Upper lobe of left lung (tissue), 6 donors: ENCODE data around the gene CTNNAL1. TPM values are rescaled to one million over a fixed set of nuclear protein-coding genes. Genes with fewer than 3 reads are reported as not detected.
"Not testable (repeated sequence)": the region's sequence is repeated elsewhere in the genome, so short reads cannot be mapped to it uniquely, and the experiment has no call there.

ENCODE experiments used
- ATAC-seq, 2 donors: fragments of 200-7000 bp; cut with Tn5 transposase; one replicate each; pipeline ENCODE4 v1.9.1; 2022; ENCODE audit warnings: mild to moderate bottlenecking in 2 of 2, moderate library complexity in 2 of 2; ENCODE audit not compliant: low FRiP score in 2 of 2
- DNase-seq, 2 donors: peaks; one replicate each; pipeline ENCODE4 v3.0.0-alpha.2; 2019 to 2020
- H3K27ac ChIP-seq, 4 donors: fragments of 200-600 bp; sonication (generic); one replicate each; pipeline ENCODE4 v1.5.1; 2016 to 2019
- H3K27me3 ChIP-seq, 4 donors: fragments of 200-600 bp; sonication (generic); one replicate each; pipeline ENCODE4 v1.5.1; 2017 to 2019
- H3K36me3 ChIP-seq, 4 donors: fragments of 200-600 bp; sonication (generic); one replicate each; pipeline ENCODE4 v1.5.1; 2016 to 2019
- H3K4me1 ChIP-seq, 4 donors: fragments of 200-600 bp; sonication (generic); one replicate each; pipeline ENCODE4 v1.5.1; 2018 to 2019
- H3K4me3 ChIP-seq, 4 donors: fragments of 200-600 bp; sonication (generic); one replicate each; pipeline ENCODE4 v1.5.1; 2017 to 2019; ENCODE audit warnings: mild to moderate bottlenecking in 2 of 4, moderate library complexity in 1 of 4
- H3K9me3 ChIP-seq, 4 donors: fragments of 200-600 bp; sonication (generic); one replicate each; pipeline ENCODE4 v1.5.1; 2018 to 2019
- EP300 ChIP-seq, 4 donors: sonication (generic); formaldehyde crosslinking; IDR thresholded peaks; one replicate each; pipeline ENCODE4 v1.5.1; 2017; ENCODE audit warnings: antibody characterized with exemption in 4 of 4, control low read depth in 2 of 4
- POLR2A ChIP-seq, 4 donors: fragments of 450-650 bp; IDR thresholded peaks; one replicate each; pipeline ENCODE4 v1.5.1; 2016 to 2017; ENCODE audit warnings: antibody characterized with exemption in 4 of 4, mild to moderate bottlenecking in 2 of 4
- POLR2AphosphoS5 ChIP-seq, 2 donors: sonication (generic); formaldehyde crosslinking; IDR thresholded peaks; one replicate each; pipeline ENCODE4 v1.5.1; 2017; ENCODE audit warnings: antibody characterized with exemption in 2 of 2
- WGBS, 2 donors: methylation state at CpG; one replicate each; pipeline ENCODE4 v1.1.5; 2017 to 2018; 5-methylcytosine and 5-hydroxymethylcytosine counted together
- total RNA-seq, 6 donors: library from RNA; depleted of rRNA in 4 of 6; stranded (reverse); fragments of >200 nt in 4 of 6; gene quantifications; one replicate each; pipeline versions ENCODE4 v1.1.0 to v1.2.1, GENCODE V29; 2016 to 2021
- TF ChIP-seq, protein P1 (sequence below), 6 experiments: fragments of 450-650 bp in 4 of 6; fragments of 200-600 bp in 2 of 6; sonication (generic) in 2 of 6; IDR thresholded peaks; one replicate each; pipeline ENCODE4 v1.5.1; 2016 to 2019; ENCODE audit warnings: antibody characterized with exemption in 6 of 6
- donor health status: DM: no; HTN: no; CAD: no; lungs with moderate emphysema.
- donor health status: DM: no; HTN: yes; CAD: no; lungs with severe emphysema.

The CTNNAL1 gene
- total RNA-seq, 6 donors from 2014 or later: 10.5 to 59.6 (median 25.9) TPM

- Histone ChIP-seq H3K27ac (peak overlapping the region; percentile 90 to 96 (median 92)), H3K9me3 (no peaks in the 10 kb centered on the region), H3K27me3 (no peaks in the 10 kb centered on the region), H3K36me3 (peaks cover 0 to 20% (median 6%) of the 10 kb centered on the region in 4 donors), H3K4me1 (peaks cover 19 to 31% (median 23%) of the 10 kb centered on the region in 4 donors), H3K4me3 (peak overlapping the region; percentile 74 to 95 (median 84))
- ATAC-seq (peak in 1 of 2 donors; percentile 3), DNase-seq (no peak)
- TF ChIP-seq POLR2A (IDR thresholded peaks at IDR 0.05): no peak
- TF ChIP-seq POLR2AphosphoS5 (IDR thresholded peaks at IDR 0.05): no peak
- no peak for TF ChIP-seq EP300 (IDR thresholded peaks at IDR 0.05)
- TF ChIP-seq, protein P1, sequence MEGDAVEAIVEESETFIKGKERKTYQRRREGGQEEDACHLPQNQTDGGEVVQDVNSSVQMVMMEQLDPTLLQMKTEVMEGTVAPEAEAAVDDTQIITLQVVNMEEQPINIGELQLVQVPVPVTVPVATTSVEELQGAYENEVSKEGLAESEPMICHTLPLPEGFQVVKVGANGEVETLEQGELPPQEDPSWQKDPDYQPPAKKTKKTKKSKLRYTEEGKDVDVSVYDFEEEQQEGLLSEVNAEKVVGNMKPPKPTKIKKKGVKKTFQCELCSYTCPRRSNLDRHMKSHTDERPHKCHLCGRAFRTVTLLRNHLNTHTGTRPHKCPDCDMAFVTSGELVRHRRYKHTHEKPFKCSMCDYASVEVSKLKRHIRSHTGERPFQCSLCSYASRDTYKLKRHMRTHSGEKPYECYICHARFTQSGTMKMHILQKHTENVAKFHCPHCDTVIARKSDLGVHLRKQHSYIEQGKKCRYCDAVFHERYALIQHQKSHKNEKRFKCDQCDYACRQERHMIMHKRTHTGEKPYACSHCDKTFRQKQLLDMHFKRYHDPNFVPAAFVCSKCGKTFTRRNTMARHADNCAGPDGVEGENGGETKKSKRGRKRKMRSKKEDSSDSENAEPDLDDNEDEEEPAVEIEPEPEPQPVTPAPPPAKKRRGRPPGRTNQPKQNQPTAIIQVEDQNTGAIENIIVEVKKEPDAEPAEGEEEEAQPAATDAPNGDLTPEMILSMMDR (IDR thresholded peaks at IDR 0.05): no peak
- 1% methylated on average over 21 to 25 of the region's 25 CpGs for WGBS, 2 donors
These were observed 80.0 kb downstream of the CTNNAL1 start for GRCh38 chr9:108933231-108933717.

GRCh38 chr9:108928386-108928785 lies 84.9 kb downstream of the CTNNAL1 start:
- TF ChIP-seq, protein P1 (IDR thresholded peaks at IDR 0.05): no peak
- TF ChIP-seq POLR2AphosphoS5 (IDR thresholded peaks at IDR 0.05): no peak
- no peak for TF ChIP-seq EP300 (IDR thresholded peaks at IDR 0.05)
- no peak for TF ChIP-seq POLR2A (IDR thresholded peaks at IDR 0.05)
- WGBS, 2 donors: 75 to 84% methylated on average over 2 of the region's 2 CpGs
- Histone ChIP-seq H3K27ac (no peak overlapping the region), H3K36me3 (peaks cover 28 to 54% (median 36%) of the 10 kb centered on the region in 4 donors), H3K9me3 (no peaks in the 10 kb centered on the region), H3K27me3 (no peaks in the 10 kb centered on the region), H3K4me3 (no peak overlapping the region), H3K4me1 (peaks cover 11 to 16% (median 14%) of the 10 kb centered on the region in 4 donors)
- no peak for ATAC-seq
- no peak for DNase-seq

- Histone ChIP-seq H3K36me3 (peaks cover 32 to 93% (median 52%) of the 10 kb centered on the region in 4 donors), H3K27ac (no peak overlapping the region), H3K4me3 (no peak overlapping the region), H3K27me3 (no peaks in the 10 kb centered on the region), H3K9me3 (no peaks in the 10 kb centered on the region), H3K4me1 (peaks cover 0 to 3% (median 0%) of the 10 kb centered on the region in 4 donors)
- ATAC-seq (no peak), DNase-seq (no peak)
- no peak for TF ChIP-seq POLR2AphosphoS5 (IDR thresholded peaks at IDR 0.05)
- no peak for TF ChIP-seq POLR2A (IDR thresholded peaks at IDR 0.05)
- TF ChIP-seq, protein P1 (IDR thresholded peaks at IDR 0.05): no peak
- no peak for TF ChIP-seq EP300 (IDR thresholded peaks at IDR 0.05)
These were observed 88.8 kb downstream of the CTNNAL1 start for GRCh38 chr9:108924466-108924865.

- Histone ChIP-seq H3K9me3 (no peaks in the 10 kb centered on the region), H3K27ac (no peak overlapping the region), H3K4me3 (no peak overlapping the region), H3K27me3 (no peaks in the 10 kb centered on the region), H3K36me3 (peaks cover 20 to 93% (median 54%) of the 10 kb centered on the region in 4 donors), H3K4me1 (no peaks in the 10 kb centered on the region)
- no peak for DNase-seq
- WGBS, 2 donors: 43 to 59% methylated on average over 1 of the region's 1 CpG
- no peak for ATAC-seq
- TF ChIP-seq POLR2AphosphoS5 (IDR thresholded peaks at IDR 0.05): no peak
- no peak for TF ChIP-seq POLR2A (IDR thresholded peaks at IDR 0.05)
- TF ChIP-seq, protein P1 (IDR thresholded peaks at IDR 0.05): no peak
- no peak for TF ChIP-seq EP300 (IDR thresholded peaks at IDR 0.05)
These were observed 92.1 kb downstream of the CTNNAL1 start for GRCh38 chr9:108921200-108921599.

- not testable (repeated sequence) for H3K9me3 ChIP-seq, H3K27ac ChIP-seq, H3K27me3 ChIP-seq, H3K4me1 ChIP-seq, H3K4me3 ChIP-seq, DNase-seq, ATAC-seq
- peaks cover 12 to 93% (median 55%) of the 10 kb centered on the region in 4 donors for H3K36me3 ChIP-seq
- WGBS, 2 donors: 88 to 90% methylated on average over 1 of the region's 1 CpG
These were observed 92.9 kb downstream of the CTNNAL1 start for GRCh38 chr9:108920401-108920800.
